ENCODE measurements around the gene TSPAN1. TPM values are rescaled to one million over a fixed set of nuclear protein-coding genes. Genes with fewer than 3 reads are reported as not detected.
A peak's percentile ranks its signal among the peaks of the same experiment; 100 is the strongest.

The TSPAN1 gene
- total and polyA plus RNA-seq, 2 of the 13 experiments (the other 11 are each of a cell fraction or from before 2014, with no cell fraction given): 1.7 to 2.9 TPM

- ChIA-PET CTCF (ENCODE audit: low intra/inter-chr PET ratio, low total read pairs) (no interaction called here), POLR2A (interaction anchor here (0.5 to 4.3 kb wide), 6 partner anchors 8 to 141 kb away, joined by 3 to 24 read pairs (median 7); no protein-coding TSS in a partner anchor)
- no peak for DNase-seq (ENCODE audit: low spot score)
- 0 out of 5 replicates have a peak, but pooled peaks cover 0 to 6% of the 10 kb centered on the region in 2 experiments for H3K27me3 ChIP-seq (ENCODE audit: control insufficient read depth in 1 of 2, insufficient read depth in 2 of 2, low read length in 2 of 2)
- no peak for TF ChIP-seq ZNF232 (CRISPR knock-in tag; IDR thresholded peaks at IDR 0.05; ENCODE audit: borderline replicate concordance)
- TF ChIP-seq LCORL (IDR thresholded peaks at IDR 0.05): no peak
- TF ChIP-seq LCORL (CRISPR knock-in tag; IDR thresholded peaks at IDR 0.05): no peak
- no peak for TF ChIP-seq ATF7-NPFF (CRISPR knock-in tag; IDR thresholded peaks at IDR 0.05; ENCODE audit: low read depth)
- TF ChIP-seq BATF2 (CRISPR knock-in tag; IDR thresholded peaks at IDR 0.05): no peak
- TF ChIP-seq SCMH1 (CRISPR knock-in tag; IDR thresholded peaks at IDR 0.05; ENCODE audit: borderline replicate concordance): no peak
- TF ChIP-seq REPIN1 (CRISPR knock-in tag; IDR thresholded peaks at IDR 0.05; ENCODE audit: borderline replicate concordance, low read depth): peak; percentile 3; the same call in 1 of the 2 replicates
- TF ChIP-seq ZBTB25 (CRISPR knock-in tag; IDR thresholded peaks at IDR 0.05): no peak
- H3K4me1 ChIP-seq (ENCODE audit: insufficient read depth, low read length): peaks cover 31% of the 10 kb centered on the region
- H3K27ac ChIP-seq (ENCODE audit: extremely low read length, insufficient read depth, low read length): no peak overlapping the region
- H3K9me3 ChIP-seq (ENCODE audit: low read length): no peaks in the 10 kb centered on the region
- no peak overlapping the region for H2AFZ ChIP-seq (ENCODE audit: low read length)
- no peak for FAIRE-seq
- BruUV-seq (replicated peaks): no TSS peak
- intact Hi-C loops (cut with micrococcal nuclease; ENCODE audit: unreplicated experiment): loop anchor here (2.0 kb wide), 1 partner anchor 18 kb away; no protein-coding TSS in a partner anchor
- 91% methylated on average over 3 of the region's 3 CpGs for WGBS (ENCODE audit: low lambda C conversion rate)
- no peak for ATAC-seq
- peak overlapping the region; percentile 96 for H3K4me2 ChIP-seq (ENCODE audit: low read depth, low read length)
- no peaks in the 10 kb centered on the region for H4K20me1 ChIP-seq (ENCODE audit: insufficient read depth, low read length)
- H3K9ac ChIP-seq (ENCODE audit: insufficient read depth, low read depth, low read length): peak overlapping the region; percentile 85; the same call in 1 of the 2 replicates
- H3K36me3 ChIP-seq (replicated peaks in 1 of 2; ENCODE audit: control insufficient read depth in 1 of 2, insufficient read depth in 2 of 2, low read length in 2 of 2): no peaks in the 10 kb centered on the region; a peak in 1 of 5 replicates
- in situ Hi-C loops (cut with HindIII; ENCODE audit: extremely low pct_ligation_motif_present, low pct_unique_long_range_greater_than_20kb): no loop called here
- H3K4me3 ChIP-seq (replicated peaks in 1 of 3; ENCODE audit: insufficient read depth in 1 of 3, low read depth in 2 of 3, low read length in 3 of 3): peak overlapping the region; percentile 86 to 98 (median 89); a peak in 4 of 6 replicates
- no peaks in the 10 kb centered on the region for H3K79me2 ChIP-seq (ENCODE audit: insufficient read depth, low read length)
These were observed 24.4 kb downstream of the TSPAN1 start for GRCh38 chr1:46199233-46199749.

All from HepG2 (cell line).